GM19395 (cell line): ENCODE data around the gene COPE.
"Not testable (repeated sequence)": the region's sequence is repeated elsewhere in the genome, so short reads cannot be mapped to it uniquely, and the experiment has no call there.

ENCODE experiments used
- ATAC-seq: cut with Tn5 transposase; IDR thresholded peaks from one replicate; pipeline ENCODE4 v1.9.1; 2021; ENCODE audit warnings: mild to moderate bottlenecking, moderate library complexity; ENCODE audit not compliant: unreplicated experiment

COPE gene

GRCh38 chr19:18919086-18919899 lies at the start of gene COPE, which contains the start of gene DDX49:
COPE (minus strand) TSS chr19:18919387; CDS start chr19:18919348, 39 bp downstream.
DDX49 (plus strand) TSS chr19:18919715; CDS start chr19:18919742, 27 bp downstream.
- ATAC-seq: peak; percentile 90

GRCh38 chr19:18967358-18968146 lies 48.4 kb upstream of the COPE start:
- ATAC-seq: no peak

DNA sequence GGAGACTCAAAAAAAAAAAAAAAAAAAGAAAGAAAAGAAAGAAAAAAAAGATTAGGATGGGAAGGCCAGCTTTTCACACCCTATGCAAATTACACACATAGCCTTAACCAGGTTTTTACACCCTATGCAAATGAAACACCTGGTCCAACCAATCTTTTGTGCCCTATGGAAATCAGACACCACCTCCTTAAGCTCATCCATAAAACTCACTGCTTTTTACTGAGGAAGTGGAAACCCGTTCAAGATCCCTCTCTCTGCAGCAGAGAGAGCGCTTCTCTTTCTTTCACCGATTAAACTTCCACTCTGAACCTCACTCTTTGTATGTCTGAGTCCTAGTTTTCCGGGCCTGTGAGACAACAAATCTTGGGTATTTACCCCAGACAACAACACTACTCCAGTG lies 47.1 kb upstream of the COPE start:
- no peak for ATAC-seq

- no peak for ATAC-seq
These were observed 44.9 kb upstream of the COPE start for GRCh38 chr19:18964121-18964520.

DNA sequence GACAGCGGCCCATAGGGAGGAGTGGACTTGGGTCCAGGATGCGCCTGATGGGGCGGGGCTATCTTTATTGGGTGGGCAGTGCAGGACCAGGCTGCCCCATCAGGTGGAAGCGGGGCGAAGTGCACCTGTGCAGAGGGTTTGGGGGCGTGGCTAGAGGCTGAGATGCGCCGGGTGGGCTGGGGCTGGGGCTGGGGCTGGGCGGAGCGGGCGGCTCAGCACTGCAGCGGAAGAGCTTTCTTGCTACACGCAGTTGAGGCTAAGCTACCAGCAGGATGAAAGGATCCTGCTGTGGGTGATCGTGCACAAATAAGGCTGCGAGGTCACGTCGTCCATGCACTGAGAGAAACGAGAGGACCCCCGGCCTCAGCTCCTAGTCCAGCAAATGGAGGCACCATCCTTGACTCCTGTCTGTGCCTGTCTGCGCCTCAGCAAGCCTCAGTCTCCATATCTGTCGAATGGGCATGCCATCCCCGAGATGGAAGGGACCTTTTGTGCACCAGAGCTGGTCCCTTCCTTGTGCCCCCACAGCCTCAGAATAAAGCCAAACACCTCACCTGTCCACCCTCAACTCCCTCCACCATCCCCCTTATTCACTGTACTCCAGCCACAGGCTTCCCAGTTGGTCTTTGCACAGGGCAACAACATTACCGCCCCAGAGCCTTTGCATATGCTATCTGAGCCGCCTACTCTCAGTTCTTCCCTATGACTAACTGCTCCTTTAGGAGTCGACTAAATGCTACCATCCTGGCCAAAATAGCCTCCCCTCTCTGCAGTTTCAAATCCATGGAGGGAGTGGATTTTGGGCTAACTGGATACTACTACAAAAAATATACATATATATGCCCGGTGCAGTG lies 42.8 kb upstream of the COPE start:
- ATAC-seq: no peak

GRCh38 chr19:18960370-18960769 lies 41.2 kb upstream of the COPE start:
- no peak for ATAC-seq

- no peak for ATAC-seq
These were observed 35.9 kb upstream of the COPE start for GRCh38 chr19:18955042-18955441.

- ATAC-seq: no peak
These were observed 34.9 kb upstream of the COPE start for GRCh38 chr19:18954094-18954493.

- ATAC-seq: not testable (repeated sequence)
These were observed 33.3 kb upstream of the COPE start for GRCh38 chr19:18952364-18953003.

GRCh38 chr19:18951721-18952281 lies 32.6 kb upstream of the COPE start:
- no peak for ATAC-seq

DNA sequence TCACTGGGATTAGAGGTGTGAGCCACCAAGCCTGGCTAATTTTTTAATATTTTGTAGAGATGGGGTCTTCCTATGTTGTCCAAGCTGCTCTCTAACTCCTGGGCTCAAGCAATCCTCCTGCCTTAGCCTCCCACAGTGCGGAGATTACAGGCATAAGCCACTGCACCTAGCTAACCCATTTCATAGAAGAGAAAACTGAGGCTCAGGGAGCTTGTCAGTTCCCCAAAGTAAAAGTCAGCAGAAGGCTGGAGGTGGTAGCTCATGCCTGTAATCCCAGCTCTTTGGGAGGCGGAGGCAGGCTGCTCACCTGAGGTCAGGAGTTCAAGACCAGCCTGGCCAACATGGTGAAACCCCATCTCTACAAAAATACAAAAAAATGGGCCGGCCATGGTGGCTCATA lies 30.7 kb upstream of the COPE start:
- no peak for ATAC-seq

DNA sequence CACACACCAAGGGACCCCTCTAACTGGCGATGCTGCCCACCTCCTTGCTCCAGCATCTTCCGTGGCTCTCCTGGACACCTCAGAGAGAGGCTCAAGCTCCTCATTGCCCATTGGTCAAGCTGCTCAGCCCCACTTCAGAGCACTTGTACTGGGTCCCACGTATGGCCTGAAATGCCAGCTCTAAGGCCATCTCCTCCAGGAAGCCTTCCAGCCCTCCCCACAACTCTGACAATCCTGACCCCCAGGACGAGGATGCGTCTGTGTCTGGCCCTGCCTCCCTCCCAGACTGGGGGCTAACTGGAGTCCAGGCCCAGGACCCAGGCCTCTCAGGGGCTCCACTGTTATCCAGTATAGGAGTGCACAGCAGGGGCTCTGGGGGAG lies 29.8 kb upstream of the COPE start:
- no peak for ATAC-seq

GRCh38 chr19:18948075-18948975 lies 29.1 kb upstream of the COPE start:
- no peak for ATAC-seq

DNA sequence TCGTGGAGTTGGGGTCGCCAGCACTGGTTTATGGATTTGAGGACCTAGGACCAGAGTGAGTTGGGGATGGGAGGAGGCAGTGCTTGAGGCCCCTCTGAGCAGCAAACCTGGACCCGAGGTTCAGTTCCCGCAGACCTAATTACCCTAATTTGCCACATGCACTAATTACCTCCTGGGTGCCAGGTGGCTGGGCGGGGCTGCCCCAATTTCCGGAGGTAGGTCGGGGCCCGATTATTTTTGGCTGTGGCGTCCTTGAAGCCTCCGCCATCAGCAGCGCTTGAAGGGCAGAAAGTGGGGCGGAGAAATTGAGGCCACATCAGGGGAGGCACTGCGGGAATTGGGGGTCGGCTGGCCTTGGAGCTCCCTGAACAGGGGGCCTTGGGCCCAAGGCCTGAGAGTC lies 27.7 kb upstream of the COPE start:
- no peak for ATAC-seq

DNA sequence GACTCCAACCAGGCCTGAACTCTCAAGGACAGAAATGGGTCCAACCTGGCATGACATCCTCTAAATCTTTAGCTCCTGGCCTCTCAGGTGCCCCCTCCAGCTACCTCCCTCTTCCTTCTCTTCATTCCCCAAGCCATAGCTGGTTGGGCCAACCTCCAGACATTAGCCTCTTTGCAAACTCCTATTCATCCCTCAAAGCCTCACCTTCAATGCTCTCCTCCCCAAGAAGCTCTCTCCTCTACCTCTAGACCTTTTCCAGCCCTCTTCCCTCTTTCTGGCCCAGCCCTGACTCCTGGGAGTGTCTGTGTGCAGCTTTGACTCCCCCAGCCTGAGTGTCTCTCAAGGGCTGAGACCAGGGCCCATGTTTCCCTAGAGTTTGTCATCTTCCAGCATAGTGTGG lies 27.1 kb upstream of the COPE start:
- no peak for ATAC-seq

- no peak for ATAC-seq
These were observed 26.1 kb upstream of the COPE start for GRCh38 chr19:18945297-18945696.

DNA sequence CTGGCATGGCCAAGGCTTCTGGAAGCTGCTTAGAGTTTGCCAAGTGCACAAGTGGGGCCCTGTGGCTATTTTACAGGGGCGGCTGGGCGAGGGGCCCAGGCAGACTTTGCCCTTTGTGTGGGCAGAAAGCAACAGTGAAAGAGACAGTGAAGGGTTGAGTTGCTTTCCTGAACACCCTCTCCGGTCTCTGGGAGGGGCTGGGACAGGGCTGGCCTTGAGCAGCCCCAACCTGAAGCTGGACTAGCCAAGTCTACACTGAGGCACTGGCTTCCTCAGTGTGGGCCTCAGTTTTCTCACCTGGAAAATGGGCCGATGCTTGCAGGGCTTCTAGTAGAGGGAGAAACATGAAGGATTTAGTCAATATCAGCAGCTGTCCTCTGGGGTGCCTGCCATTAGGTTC lies 24.3 kb upstream of the COPE start:
- ATAC-seq: no peak

DNA sequence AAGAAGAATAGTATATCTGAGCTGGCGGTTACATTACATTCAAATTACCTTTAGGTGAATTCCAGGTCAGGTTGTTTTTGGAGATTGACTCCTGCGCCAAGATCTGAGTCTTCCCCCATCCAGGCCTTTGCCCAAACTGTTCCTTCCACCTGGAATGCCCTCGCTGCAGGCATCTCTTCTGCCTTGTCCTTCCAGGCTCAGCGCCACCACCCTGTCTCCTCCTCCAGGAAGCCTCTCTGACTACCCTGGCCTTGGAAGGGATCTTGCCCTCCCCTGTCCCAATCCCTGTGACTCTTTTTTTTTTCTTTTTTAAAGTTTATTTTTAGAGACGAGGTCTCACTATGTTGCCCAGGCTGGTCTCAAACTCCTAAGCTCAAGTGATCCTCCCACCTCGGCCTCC lies 23.5 kb upstream of the COPE start:
- ATAC-seq: no peak

GRCh38 chr19:18941628-18942354 lies 22.6 kb upstream of the COPE start:
- no peak for ATAC-seq
